GM18870 (cell line): Measurements from ENCODE around the gene TLX1.

Experiments
- ATAC-seq: cut with Tn5 transposase; IDR thresholded peaks from one replicate; pipeline ENCODE4 v1.9.1; 2021; ENCODE audit warnings: moderate library complexity; ENCODE audit not compliant: unreplicated experiment

TLX1 gene

GRCh38 chr10:101130984-101131961 is at the start of gene TLX1:
Gene TLX1, plus strand, starts transcription at chr10:101131300. Its CDS starts 242 bp downstream, at chr10:101131542.
- no peak for ATAC-seq

GRCh38 chr10:101085846-101086245 is 45.3 kb upstream of the TLX1 start:
- ATAC-seq = no peak

DNA sequence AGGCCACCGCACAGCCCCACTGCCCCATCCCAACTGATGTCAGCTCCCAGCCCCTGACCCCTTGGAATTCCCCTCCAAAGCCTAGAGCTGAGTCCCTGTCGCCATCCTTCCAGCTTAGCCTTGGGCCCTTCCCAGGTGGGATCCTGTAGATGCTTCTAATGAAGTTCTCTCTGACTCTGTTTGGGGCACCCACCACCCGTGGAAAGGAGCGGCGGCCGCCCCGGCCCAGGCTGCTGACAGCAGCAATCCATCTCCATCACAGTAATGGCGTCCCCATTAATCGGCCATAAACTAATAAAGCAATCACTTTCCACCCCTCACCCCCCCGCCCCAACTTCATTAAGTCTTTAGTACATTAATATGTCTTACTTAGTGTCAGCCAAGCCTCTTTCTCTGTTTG is 43.7 kb upstream of the TLX1 start:
- ATAC-seq = no peak

DNA sequence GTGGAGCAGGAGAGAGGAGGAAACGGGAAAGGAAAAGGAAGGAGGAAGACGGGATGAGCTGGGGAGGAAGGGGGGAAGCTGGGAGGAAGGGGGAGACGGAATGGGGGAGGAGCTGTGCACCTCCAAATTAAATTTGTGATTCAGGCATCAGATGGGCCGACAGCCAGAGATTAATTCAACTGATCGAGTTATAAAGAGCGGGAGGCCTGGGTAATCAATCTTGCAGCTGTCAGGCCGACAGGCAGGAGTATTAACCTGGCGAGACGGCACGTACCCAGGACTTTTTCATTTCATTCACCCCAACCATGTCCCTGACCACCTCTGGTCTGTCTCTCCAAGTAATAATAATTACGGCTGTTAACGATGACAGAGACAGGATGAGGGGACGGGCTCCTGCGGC is 43.1 kb upstream of the TLX1 start:
- no peak for ATAC-seq

- ATAC-seq = no peak
Measured at GRCh38 chr10:101089520-101090299, 41.4 kb upstream of the TLX1 start.

DNA sequence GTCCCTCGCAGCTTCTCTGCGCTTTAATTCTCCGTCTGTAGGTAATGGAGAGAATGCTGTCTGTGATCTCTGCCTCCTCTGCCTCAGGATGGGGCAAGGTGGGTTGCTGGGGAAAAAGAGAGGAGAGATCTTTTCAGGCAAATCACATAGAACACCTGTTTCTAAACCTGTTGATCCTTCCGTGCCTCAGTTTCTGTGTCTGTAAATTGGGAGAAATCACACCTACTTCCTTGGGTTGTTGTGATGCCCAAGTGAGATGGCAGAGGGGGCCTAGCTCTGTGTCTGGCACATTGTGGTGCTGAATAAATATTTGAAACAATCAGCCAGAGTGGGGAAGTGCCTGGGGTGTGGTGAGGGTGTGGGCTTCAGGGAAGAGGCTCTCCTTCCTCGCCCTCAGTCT is 40.5 kb upstream of the TLX1 start:
- no peak for ATAC-seq

DNA sequence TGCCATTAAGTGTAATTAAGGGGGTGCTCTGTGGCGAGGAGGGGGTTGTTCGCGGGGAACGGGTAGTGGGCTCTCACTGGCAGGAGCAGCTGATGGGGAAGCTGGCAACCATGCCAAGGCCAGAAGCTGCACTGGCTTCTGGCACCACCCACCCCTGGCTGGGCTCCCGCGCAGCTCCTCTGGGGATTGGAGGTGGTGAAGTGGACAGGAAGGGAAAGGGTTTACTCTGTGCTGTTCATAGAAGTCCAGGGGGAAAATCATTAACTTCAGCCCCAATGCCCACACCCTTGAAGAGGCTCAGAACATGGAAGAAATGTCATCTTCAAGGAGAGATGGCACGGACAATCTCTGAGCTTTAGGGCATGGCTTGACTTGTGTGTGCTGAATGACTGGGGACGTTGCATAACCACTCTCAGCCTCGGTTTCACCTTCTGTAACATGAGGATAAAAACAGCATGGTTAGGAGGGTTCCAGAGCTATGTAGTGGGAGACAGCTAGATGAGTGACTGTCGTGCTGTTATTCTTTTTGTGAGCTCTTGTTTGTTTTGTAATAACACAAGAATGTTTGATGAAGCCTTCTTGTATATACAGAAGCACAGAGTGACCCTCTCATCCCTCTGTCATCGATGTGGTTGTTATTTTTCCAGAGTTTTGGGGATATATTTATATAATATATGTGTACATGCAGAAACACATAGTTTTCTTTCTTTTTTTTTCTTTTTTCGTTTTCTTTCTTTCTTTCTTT is 39.4 kb upstream of the TLX1 start:
- no peak for ATAC-seq

- ATAC-seq = no peak
Measured at GRCh38 chr10:101092881-101093354, 38.2 kb upstream of the TLX1 start.

- no peak for ATAC-seq
Measured at GRCh38 chr10:101094121-101094879, 36.8 kb upstream of the TLX1 start.

DNA sequence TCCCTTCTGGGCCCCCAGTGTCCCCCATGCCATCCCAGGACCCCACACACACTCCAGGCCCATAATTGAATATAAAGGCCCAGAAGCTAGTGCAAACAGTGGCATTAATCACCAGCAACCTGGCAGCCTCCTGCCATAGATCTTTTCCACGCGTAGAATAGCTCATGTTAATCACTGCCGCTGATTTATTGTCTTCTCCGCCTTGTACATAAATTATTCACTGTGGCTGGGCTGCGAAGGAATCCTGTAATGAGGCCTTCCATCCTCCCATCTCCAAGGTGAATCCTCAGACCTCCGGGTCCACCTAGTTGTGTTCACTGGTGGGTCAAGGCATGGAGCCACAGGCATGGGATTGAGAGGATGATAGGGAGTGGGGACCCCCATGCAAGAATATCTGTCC is 36.1 kb upstream of the TLX1 start:
- no peak for ATAC-seq

GRCh38 chr10:101095550-101096213 is 35.4 kb upstream of the TLX1 start:
- no peak for ATAC-seq

GRCh38 chr10:101096378-101096777 is 34.7 kb upstream of the TLX1 start:
- ATAC-seq = no peak

GRCh38 chr10:101097881-101098280 is 33.2 kb upstream of the TLX1 start:
- ATAC-seq = no peak

- ATAC-seq = no peak
Measured at GRCh38 chr10:101099901-101100300, 31.2 kb upstream of the TLX1 start.

DNA sequence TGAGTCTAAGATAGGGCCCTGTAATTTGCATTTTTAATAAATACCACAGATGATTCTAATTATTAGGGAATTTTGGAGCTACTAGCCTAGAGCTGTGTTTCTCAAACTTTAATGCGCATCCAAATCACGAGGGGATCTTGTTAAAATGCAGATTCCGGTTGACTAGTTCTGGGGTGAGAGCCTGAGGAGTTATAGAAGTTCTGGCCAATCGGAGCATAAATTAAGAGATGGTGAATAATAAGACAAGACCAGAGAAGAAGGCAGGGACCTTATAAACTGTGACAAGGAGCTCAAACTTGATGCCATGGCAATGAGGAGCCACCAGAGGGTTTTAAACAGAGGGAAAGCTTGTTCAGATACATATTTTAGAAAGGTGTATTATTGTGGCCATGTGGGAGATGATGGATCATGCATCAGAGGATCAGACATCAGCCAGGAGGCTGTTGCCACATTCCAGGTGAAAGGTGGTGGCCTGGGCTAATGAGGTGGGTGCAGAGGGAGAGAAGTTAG is 29.7 kb upstream of the TLX1 start:
- no peak for ATAC-seq

GRCh38 chr10:101103430-101103829 is 27.7 kb upstream of the TLX1 start:
- no peak for ATAC-seq

- ATAC-seq = no peak
Measured at GRCh38 chr10:101106351-101106750, 24.7 kb upstream of the TLX1 start.

DNA sequence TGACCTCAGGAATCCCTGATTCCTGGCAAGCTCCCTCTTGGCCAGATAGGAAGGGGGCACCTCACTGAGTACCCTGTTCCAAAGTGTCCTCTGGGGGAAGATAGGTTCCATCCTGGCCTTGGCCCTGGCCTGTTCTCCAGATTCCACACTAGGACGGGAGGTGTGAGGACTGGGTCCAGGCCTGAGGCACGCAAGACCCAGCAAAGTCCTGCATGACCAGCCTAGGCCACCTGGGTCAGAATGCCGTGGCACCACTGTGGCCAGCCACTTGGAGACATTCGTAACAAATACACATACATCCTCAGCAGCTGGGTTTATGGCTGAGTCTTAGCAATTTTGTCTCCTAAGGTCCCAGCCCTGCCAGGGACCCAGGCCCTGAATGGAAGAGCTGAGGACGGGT is 23.3 kb upstream of the TLX1 start:
- ATAC-seq = no peak

GRCh38 chr10:101110856-101111523 is 20.1 kb upstream of the TLX1 start:
- ATAC-seq = no peak
